Cardiac fibroblast (primary cell): Measurements from ENCODE around the gene CTTNBP2.

Source experiments
- DNase-seq, 2 donors: peaks; one replicate each; pipeline versions ENCODE4 v3.0.0 to v3.0.0-alpha.2; 2010; ENCODE audit warnings: low read depth in 2 of 2
- H3K4me3 ChIP-seq, 2 donors: replicated peaks in 1 of 2; 1 replicate in 1 of 2; 2 replicates in 1 of 2; pipeline ENCODE4 v1.5.1; 2011; ENCODE audit warnings: low read depth in 2 of 2, low read length in 2 of 2, mild to moderate bottlenecking in 2 of 2, moderate library complexity in 1 of 2
- TF ChIP-seq, protein P1 (sequence below): IDR thresholded peaks from one replicate; pipeline ENCODE4 v1.5.1; 2011; ENCODE audit warnings: low read depth, mild to moderate bottlenecking, low read length, inconsistent platforms

CTTNBP2 gene

DNA sequence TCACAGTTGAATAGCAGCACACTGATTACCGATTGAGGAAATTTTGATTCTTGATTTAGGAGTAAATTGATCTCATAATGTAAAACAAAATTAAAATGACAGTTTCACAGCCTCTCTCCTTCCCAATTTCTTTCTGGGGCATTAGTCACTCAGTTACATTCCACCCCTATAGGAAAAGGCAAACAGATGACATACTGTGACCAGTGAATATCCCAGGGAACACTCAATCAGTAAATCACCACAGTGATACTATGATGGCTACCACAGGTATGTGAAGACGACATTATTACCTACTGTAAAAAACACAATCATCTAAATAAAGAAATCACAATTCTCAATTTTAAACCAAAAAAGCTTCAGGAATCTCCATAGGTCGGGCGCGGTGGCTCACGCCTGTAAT is 15.5 kb downstream of the CTTNBP2 start:
- DNase-seq, result no peak
- H3K4me3 ChIP-seq, result no peak overlapping the region
- TF ChIP-seq, protein P1, sequence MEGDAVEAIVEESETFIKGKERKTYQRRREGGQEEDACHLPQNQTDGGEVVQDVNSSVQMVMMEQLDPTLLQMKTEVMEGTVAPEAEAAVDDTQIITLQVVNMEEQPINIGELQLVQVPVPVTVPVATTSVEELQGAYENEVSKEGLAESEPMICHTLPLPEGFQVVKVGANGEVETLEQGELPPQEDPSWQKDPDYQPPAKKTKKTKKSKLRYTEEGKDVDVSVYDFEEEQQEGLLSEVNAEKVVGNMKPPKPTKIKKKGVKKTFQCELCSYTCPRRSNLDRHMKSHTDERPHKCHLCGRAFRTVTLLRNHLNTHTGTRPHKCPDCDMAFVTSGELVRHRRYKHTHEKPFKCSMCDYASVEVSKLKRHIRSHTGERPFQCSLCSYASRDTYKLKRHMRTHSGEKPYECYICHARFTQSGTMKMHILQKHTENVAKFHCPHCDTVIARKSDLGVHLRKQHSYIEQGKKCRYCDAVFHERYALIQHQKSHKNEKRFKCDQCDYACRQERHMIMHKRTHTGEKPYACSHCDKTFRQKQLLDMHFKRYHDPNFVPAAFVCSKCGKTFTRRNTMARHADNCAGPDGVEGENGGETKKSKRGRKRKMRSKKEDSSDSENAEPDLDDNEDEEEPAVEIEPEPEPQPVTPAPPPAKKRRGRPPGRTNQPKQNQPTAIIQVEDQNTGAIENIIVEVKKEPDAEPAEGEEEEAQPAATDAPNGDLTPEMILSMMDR, result no peak

- H3K4me3 ChIP-seq, result no peak overlapping the region
- DNase-seq, result no peak
- TF ChIP-seq, protein P1, result no peak
Measured at GRCh38 chr7:117856196-117856595, 17.0 kb downstream of the CTTNBP2 start.

DNA sequence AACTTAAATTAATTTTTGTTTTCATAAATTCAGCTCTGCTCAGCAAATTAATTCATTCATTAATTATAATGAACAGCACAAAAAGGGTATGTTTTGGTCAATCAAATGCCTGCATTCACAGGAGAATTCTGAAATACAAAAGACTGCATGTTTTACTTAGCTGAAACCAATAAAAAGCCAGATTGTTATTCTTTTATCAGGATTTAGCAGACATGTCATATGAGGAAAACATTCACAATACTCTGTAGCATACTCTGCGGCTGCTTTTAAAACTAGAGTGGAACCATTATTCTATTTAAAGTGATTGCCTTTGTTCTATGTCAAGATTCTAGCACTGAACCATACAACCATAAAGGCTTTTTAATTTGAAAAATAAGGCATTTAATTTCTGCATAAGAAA is 19.1 kb downstream of the CTTNBP2 start:
- no peak for DNase-seq
- TF ChIP-seq, protein P1, result no peak
- H3K4me3 ChIP-seq, result no peak overlapping the region

- DNase-seq, result no peak
- no peak overlapping the region for H3K4me3 ChIP-seq
- TF ChIP-seq, protein P1, result no peak
Measured at GRCh38 chr7:117848941-117849340, 24.3 kb downstream of the CTTNBP2 start.

- TF ChIP-seq, protein P1, result no peak
- no peak for DNase-seq
- no peak overlapping the region for H3K4me3 ChIP-seq
Measured at GRCh38 chr7:117844678-117845077, 28.6 kb downstream of the CTTNBP2 start.

DNA sequence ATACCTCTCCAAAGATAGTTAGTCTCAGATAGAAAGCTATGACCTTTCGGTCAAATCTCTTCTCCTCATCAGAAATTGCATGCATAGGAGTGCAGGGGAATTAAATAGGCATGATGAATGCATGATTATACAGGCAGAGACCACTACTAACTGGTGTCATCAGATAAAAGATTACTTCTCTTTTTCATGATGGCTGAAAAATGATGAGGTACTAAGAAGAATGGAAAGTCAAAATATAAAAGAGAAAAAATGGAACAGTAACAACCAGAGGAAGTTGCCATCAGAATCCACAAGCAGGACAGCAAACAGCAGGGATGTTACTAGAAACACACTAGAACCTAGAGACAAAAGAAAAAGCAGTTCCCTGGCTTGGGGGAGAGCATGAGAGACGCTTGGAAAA is 31.6 kb downstream of the CTTNBP2 start:
- DNase-seq, result no peak
- TF ChIP-seq, protein P1, result no peak

DNA sequence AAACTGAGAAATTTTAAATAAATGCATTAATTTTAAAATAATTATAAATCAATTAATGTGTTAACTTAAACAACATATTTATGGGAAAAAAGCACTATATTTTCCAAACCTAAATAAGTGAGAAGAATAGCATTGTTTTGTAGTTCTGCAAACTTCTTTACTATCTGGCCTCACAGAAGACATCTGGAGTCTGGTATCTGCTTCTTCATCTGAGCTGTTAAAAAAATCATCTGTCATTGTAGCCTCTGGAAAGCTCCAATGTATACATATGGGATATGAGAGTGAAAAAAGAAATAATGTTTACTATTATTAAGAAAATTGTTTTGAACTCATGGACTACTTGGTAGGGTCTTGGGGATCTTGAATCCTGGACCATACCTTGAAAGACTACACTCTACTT is 32.2 kb downstream of the CTTNBP2 start:
- H3K4me3 ChIP-seq, result no peak overlapping the region
- DNase-seq, result no peak
- TF ChIP-seq, protein P1, result no peak

More for the DNA sequence above, 31.6 kb downstream of the CTTNBP2 start:
- no peak overlapping the region for H3K4me3 ChIP-seq
